ENCODE measurements around the gene SYNGR3.

GRCh38 chr16:2004795-2005517 is 15.2 kb downstream of the SYNGR3 start:
- TF ChIP-seq MAX (IDR thresholded peaks at IDR 0.05) = no peak
- TF ChIP-seq TEAD4 (IDR thresholded peaks at IDR 0.05) = no peak
- no peak for TF ChIP-seq CEBPB (IDR thresholded peaks at IDR 0.05)
- no peak for TF ChIP-seq RAD21 (IDR thresholded peaks at IDR 0.05; ENCODE audit: low read depth)
- TF ChIP-seq USF1 (IDR thresholded peaks at IDR 0.05) = no peak
